Epithelial cell of proximal tubule (primary cell): ENCODE results near the gene AOPEP. TPM values are rescaled to one million over a fixed set of nuclear protein-coding genes. Genes with fewer than 3 reads are reported as not detected.

ENCODE experiments used
- DNase-seq: peaks from one replicate; pipeline ENCODE4 v3.0.0-alpha.2; 2011; ENCODE audit warnings: low read depth
- H3K4me3 ChIP-seq: 2 replicates; pipeline ENCODE4 v1.5.1; 2011; ENCODE audit warnings: low read depth, mild to moderate bottlenecking, low read length
- CTCF ChIP-seq: conservative IDR thresholded peaks from 2 replicates; pipeline ENCODE4 v1.5.1; 2012; ENCODE audit warnings: low read depth, mild to moderate bottlenecking, low read length
- total RNA-seq: library from RNA; depleted of rRNA; stranded (reverse); fragments of >200 nt; gene quantifications from 2 replicates; pipeline ENCODE4 v1.2.3, GENCODE V29; 2015

The AOPEP gene
- total RNA-seq, 1 donor from 2014 or later = 27.0 TPM

- no peak for DNase-seq
- no peak overlapping the region for H3K4me3 ChIP-seq
- TF ChIP-seq CTCF = no peak
Measured at GRCh38 chr9:95082401-95083084, 356.0 kb downstream of the AOPEP start.

- TF ChIP-seq CTCF = no peak
- no peak overlapping the region for H3K4me3 ChIP-seq
- no peak for DNase-seq
Measured at GRCh38 chr9:95083086-95083768, 356.7 kb downstream of the AOPEP start.

GRCh38 chr9:95084254-95084934 lies 357.9 kb downstream of the AOPEP start:
- TF ChIP-seq CTCF = no peak
- no peak for DNase-seq
- H3K4me3 ChIP-seq = no peak overlapping the region

- no peak for DNase-seq
- no peak overlapping the region for H3K4me3 ChIP-seq
- TF ChIP-seq CTCF = no peak
Measured at GRCh38 chr9:95085036-95085770, 358.7 kb downstream of the AOPEP start.

- H3K4me3 ChIP-seq = no peak overlapping the region
- no peak for TF ChIP-seq CTCF
- DNase-seq = no peak
Measured at GRCh38 chr9:95085861-95086563, 359.5 kb downstream of the AOPEP start.

- no peak overlapping the region for H3K4me3 ChIP-seq
- no peak for TF ChIP-seq CTCF
- DNase-seq = no peak
Measured at GRCh38 chr9:95086564-95086955, 360.1 kb downstream of the AOPEP start.
